H1 (cell line): Measurements from ENCODE around the gene SMARCB1. TPM values are rescaled to one million over a fixed set of nuclear protein-coding genes. Genes with fewer than 3 reads are reported as not detected.

Experiments used
- ASH2L ChIP-seq: fragments of 200-600, 300-600 bp; sonication (generic); IDR thresholded peaks from one replicate; pipeline ENCODE4 v1.7.1; 2017; ENCODE audit warnings: low read length
- CBX8 ChIP-seq: fragments of 300-800, 300-1000 bp; sonication (generic); IDR thresholded peaks from 2 replicates; pipeline ENCODE4 v1.7.1; 2016; ENCODE audit warnings: low read depth, low read length, borderline replicate concordance
- CHD2 ChIP-seq: IDR thresholded peaks from 2 replicates; pipeline ENCODE4 v1.6.1; 2012; ENCODE audit warnings: low read length, improper control_type of control experiment
- EGR1 ChIP-seq: IDR thresholded peaks from 2 replicates; pipeline ENCODE4 v1.6.1; 2011; ENCODE audit warnings: low read depth, low read length, borderline replicate concordance
- EP300 ChIP-seq, 2 experiments: IDR thresholded peaks; 1 replicate in 1 of 2; 2 replicates in 1 of 2; pipeline ENCODE4 v1.6.1; 2011 to 2012; ENCODE audit warnings: low read depth in 2 of 2, low read length in 2 of 2, mild to moderate bottlenecking in 2 of 2, borderline replicate concordance in 1 of 2, inconsistent platforms in 1 of 2, moderate library complexity in 1 of 2
- EZH2 ChIP-seq: fragments of 200-600 bp; sonication (generic); IDR thresholded peaks from 2 replicates; pipeline ENCODE4 v1.7.1; 2012; ENCODE audit warnings: low read depth, mild to moderate bottlenecking, moderate library complexity, low read length, inconsistent platforms; ENCODE audit not compliant: severe bottlenecking
- GABPA ChIP-seq: IDR thresholded peaks from 2 replicates; pipeline ENCODE4 v1.6.1; 2011; ENCODE audit warnings: mild to moderate bottlenecking, low read length, moderate library complexity, borderline replicate concordance; ENCODE audit not compliant: insufficient read depth
- JUN ChIP-seq: IDR thresholded peaks from 2 replicates; pipeline ENCODE4 v1.6.1; 2011; ENCODE audit warnings: low read depth, mild to moderate bottlenecking, improper control_type of control experiment, low read length
- NRF1 ChIP-seq: IDR thresholded peaks from 2 replicates; pipeline ENCODE4 v1.6.1; 2011; ENCODE audit warnings: mild to moderate bottlenecking, low read depth, low read length, improper control_type of control experiment
- PHF8 ChIP-seq: fragments of 200-600 bp; sonication (generic); conservative IDR thresholded peaks from 2 replicates; pipeline ENCODE4 v1.7.1; 2012; ENCODE audit warnings: low read depth, mild to moderate bottlenecking, inconsistent platforms, low read length, moderate library complexity
- POLR2AphosphoS5 ChIP-seq: IDR thresholded peaks from 2 replicates; pipeline ENCODE4 v1.6.1; 2011; ENCODE audit warnings: low read depth, low read length
- RBBP5 ChIP-seq: IDR thresholded peaks from 2 replicates; pipeline ENCODE4 v1.7.1; 2012; ENCODE audit warnings: low read depth, mild to moderate bottlenecking, inconsistent platforms, low read length, moderate library complexity, borderline replicate concordance
- SP4 ChIP-seq: IDR thresholded peaks from 2 replicates; pipeline ENCODE4 v1.6.1; 2012; ENCODE audit warnings: low read length, inconsistent platforms
- SUZ12 ChIP-seq: fragments of 200-600 bp; sonication (generic); IDR thresholded peaks from 2 replicates; pipeline ENCODE4 v1.6.1; 2012; ENCODE audit warnings: mild to moderate bottlenecking, inconsistent platforms, low read length, moderate library complexity, mixed read lengths
- TAF7 ChIP-seq: optimal IDR thresholded peaks from 2 replicates; pipeline ENCODE3; 2011; ENCODE audit warnings: low read depth, mild to moderate bottlenecking, inconsistent platforms, low read length, moderate library complexity, borderline replicate concordance
- TBP ChIP-seq: IDR thresholded peaks from 2 replicates; pipeline ENCODE4 v1.6.1; 2011; ENCODE audit warnings: low read depth, low read length, improper control_type of control experiment
- polyA plus RNA-seq, 7 experiments: library from polyadenylated mRNA; depleted of rRNA in 3 of 7; stranded (reverse) in 5 of 7; unstranded in 2 of 7; fragments of >200 nt in 5 of 7; fragments of 200-250 nt in 2 of 7; gene quantifications; 1 replicate in 5 of 7; 2 replicates in 1 of 7; 4 replicates in 1 of 7; pipeline versions ENCODE4 v1.2.1 to v1.2.3, GENCODE V29; 2011 to 2013; ENCODE audit warnings: missing spikeins in 2 of 7, mixed read lengths in 2 of 7
- total RNA-seq: library from RNA; stranded (reverse); fragmentation: NEBNext Ultra II Directional; extraction: Animal tissue kit (Norgen Biotek cat#: 25700); gene quantifications from 2 replicates; pipeline ENCODE4 v1.2.1, GENCODE V29; 2021
- TF ChIP-seq, protein P1 (sequence below): IDR thresholded peaks from 2 replicates; pipeline ENCODE4 v1.6.1; 2011; ENCODE audit warnings: low read length, improper control_type of control experiment
- TF ChIP-seq, protein P2 (sequence below): IDR thresholded peaks from 2 replicates; pipeline ENCODE4 v1.6.1; 2012; ENCODE audit warnings: low read length, inconsistent platforms
- TF ChIP-seq, protein P3 (sequence below): IDR thresholded peaks from 2 replicates; pipeline ENCODE4 v1.6.1; 2012; ENCODE audit warnings: inconsistent platforms

SMARCB1 gene
- total and polyA plus RNA-seq, 2 of the 8 experiments (the other 6 are each of a cell fraction or from before 2014, with no cell fraction given) = 116 to 145 TPM

DNA sequence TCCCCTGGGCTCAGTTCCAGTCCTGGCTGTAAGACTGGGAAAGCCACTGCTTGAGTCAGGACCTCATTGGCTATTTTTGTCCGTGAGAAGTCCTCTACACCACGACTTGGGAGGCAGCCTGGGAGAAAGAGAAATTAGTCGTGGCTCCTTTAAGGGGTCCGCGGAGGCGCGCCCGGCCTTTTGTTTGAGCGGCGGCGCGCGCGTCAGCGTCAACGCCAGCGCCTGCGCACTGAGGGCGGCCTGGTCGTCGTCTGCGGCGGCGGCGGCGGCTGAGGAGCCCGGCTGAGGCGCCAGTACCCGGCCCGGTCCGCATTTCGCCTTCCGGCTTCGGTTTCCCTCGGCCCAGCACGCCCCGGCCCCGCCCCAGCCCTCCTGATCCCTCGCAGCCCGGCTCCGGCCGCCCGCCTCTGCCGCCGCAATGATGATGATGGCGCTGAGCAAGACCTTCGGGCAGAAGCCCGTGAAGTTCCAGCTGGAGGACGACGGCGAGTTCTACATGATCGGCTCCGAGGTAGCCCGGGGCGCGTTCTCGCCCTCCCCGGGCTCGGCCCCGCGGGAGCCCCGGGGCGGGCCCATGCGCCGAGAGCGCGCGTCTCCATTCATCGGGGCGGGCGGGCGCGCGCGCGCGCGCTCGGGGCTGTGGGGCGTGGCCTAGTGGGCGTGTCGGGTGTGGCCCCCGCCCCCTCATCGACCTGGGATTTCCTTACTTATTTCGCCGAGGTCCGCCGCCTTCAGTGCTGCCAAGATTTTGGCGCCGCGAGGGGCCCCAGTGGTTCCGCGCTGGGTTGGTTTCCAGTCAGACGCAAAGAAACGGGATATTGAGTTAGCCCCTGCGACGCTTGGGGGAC lies at the start of gene SMARCB1 (continued):
- TF ChIP-seq EGR1 (peak; percentile 52; the same call in 1 of the 2 replicates), EP300 (IDR thresholded peaks at IDR 0.05; ENCODE audit: borderline replicate concordance in 1 of 2, low read depth in 2 of 2, low read length in 2 of 2) (no peak), NRF1 (peak; percentile 82), ASH2L (peak; percentile 84), RBBP5 (peak; percentile 75; the same call in 1 of the 2 replicates), TAF7 (peak; percentile 41), JUN (no peak), GABPA (no peak), TBP (peak; percentile 93), CHD2 (no peak), POLR2AphosphoS5 (peak; percentile 84), EZH2 (no peak), SUZ12 (no peak), PHF8 (peak; percentile 98), SP4 (no peak), CBX8 (no peak)
- TF ChIP-seq, protein P1, sequence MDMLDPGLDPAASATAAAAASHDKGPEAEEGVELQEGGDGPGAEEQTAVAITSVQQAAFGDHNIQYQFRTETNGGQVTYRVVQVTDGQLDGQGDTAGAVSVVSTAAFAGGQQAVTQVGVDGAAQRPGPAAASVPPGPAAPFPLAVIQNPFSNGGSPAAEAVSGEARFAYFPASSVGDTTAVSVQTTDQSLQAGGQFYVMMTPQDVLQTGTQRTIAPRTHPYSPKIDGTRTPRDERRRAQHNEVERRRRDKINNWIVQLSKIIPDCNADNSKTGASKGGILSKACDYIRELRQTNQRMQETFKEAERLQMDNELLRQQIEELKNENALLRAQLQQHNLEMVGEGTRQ = no peak
- TF ChIP-seq, protein P2, sequence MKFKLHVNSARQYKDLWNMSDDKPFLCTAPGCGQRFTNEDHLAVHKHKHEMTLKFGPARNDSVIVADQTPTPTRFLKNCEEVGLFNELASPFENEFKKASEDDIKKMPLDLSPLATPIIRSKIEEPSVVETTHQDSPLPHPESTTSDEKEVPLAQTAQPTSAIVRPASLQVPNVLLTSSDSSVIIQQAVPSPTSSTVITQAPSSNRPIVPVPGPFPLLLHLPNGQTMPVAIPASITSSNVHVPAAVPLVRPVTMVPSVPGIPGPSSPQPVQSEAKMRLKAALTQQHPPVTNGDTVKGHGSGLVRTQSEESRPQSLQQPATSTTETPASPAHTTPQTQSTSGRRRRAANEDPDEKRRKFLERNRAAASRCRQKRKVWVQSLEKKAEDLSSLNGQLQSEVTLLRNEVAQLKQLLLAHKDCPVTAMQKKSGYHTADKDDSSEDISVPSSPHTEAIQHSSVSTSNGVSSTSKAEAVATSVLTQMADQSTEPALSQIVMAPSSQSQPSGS = no peak
- TF ChIP-seq, protein P3, sequence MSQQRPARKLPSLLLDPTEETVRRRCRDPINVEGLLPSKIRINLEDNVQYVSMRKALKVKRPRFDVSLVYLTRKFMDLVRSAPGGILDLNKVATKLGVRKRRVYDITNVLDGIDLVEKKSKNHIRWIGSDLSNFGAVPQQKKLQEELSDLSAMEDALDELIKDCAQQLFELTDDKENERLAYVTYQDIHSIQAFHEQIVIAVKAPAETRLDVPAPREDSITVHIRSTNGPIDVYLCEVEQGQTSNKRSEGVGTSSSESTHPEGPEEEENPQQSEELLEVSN = 0 out of 2 replicates have a peak, but pooled peaks have one; percentile 9
